Measurements from ENCODE around the gene WDFY2.
"Not testable (repeated sequence)": the region's sequence is repeated elsewhere in the genome, so short reads cannot be mapped to it uniquely, and the experiment has no call there.

WDFY2 gene

GRCh38 chr13:51583875-51584730, at the start of gene WDFY2:
Gene WDFY2, plus strand, starts transcription at chr13:51584462. Its CDS starts 226 bp downstream, at chr13:51584688.
- peak; percentile 100 for DNase-seq

- DNase-seq: no peak
Observed at GRCh38 chr13:51538591-51539179, 45.6 kb upstream of the WDFY2 start.

- DNase-seq: no peak
Observed at GRCh38 chr13:51539887-51540286, 44.4 kb upstream of the WDFY2 start.

- DNase-seq: no peak
Observed at GRCh38 chr13:51541037-51541436, 43.2 kb upstream of the WDFY2 start.

- no peak for DNase-seq
Observed at GRCh38 chr13:51541809-51542258, 42.4 kb upstream of the WDFY2 start.

GRCh38 chr13:51542346-51543242, 41.7 kb upstream of the WDFY2 start:
- no peak for DNase-seq

GRCh38 chr13:51545446-51545845, 38.8 kb upstream of the WDFY2 start:
- not testable (repeated sequence) for DNase-seq

- DNase-seq: no peak
Observed at GRCh38 chr13:51547425-51548176, 36.7 kb upstream of the WDFY2 start.

- peak; percentile 45 for DNase-seq
Observed at GRCh38 chr13:51549050-51549449, 35.2 kb upstream of the WDFY2 start.

- DNase-seq: no peak
Observed at GRCh38 chr13:51549593-51549992, 34.7 kb upstream of the WDFY2 start.

GRCh38 chr13:51550151-51550550, 34.1 kb upstream of the WDFY2 start:
- DNase-seq: no peak

GRCh38 chr13:51551416-51551815, 32.8 kb upstream of the WDFY2 start:
- peak; percentile 6 for DNase-seq

GRCh38 chr13:51552027-51552426, 32.2 kb upstream of the WDFY2 start:
- no peak for DNase-seq

GRCh38 chr13:51553531-51553930, 30.7 kb upstream of the WDFY2 start:
- no peak for DNase-seq

- DNase-seq: no peak
Observed at GRCh38 chr13:51556740-51557139, 27.5 kb upstream of the WDFY2 start.

- no peak for DNase-seq
Observed at GRCh38 chr13:51557438-51557837, 26.8 kb upstream of the WDFY2 start.

- DNase-seq: no peak
Observed at GRCh38 chr13:51557875-51558612, 26.2 kb upstream of the WDFY2 start.

- DNase-seq: no peak
Observed at GRCh38 chr13:51559946-51560735, 24.1 kb upstream of the WDFY2 start.

- no peak for DNase-seq
Observed at GRCh38 chr13:51562011-51562671, 22.1 kb upstream of the WDFY2 start.

GRCh38 chr13:51564252-51564651, 20.0 kb upstream of the WDFY2 start:
- no peak for DNase-seq

Measured in DMS153 (cell line).